ENCODE data around the gene CCDC57. TPM values are rescaled to one million over a fixed set of nuclear protein-coding genes. Genes with fewer than 3 reads are reported as not detected.

CCDC57 gene
- total and polyA plus RNA-seq, 8 donors = 43.9 to 166 (median 75.4) TPM

GRCh38 chr17:82179412-82179811 is 33.2 kb downstream of the CCDC57 start:
- WGBS, 5 donors = 88 to 93% (median 91%) methylated on average over 13 of the region's 13 CpGs
- H3K4me1 ChIP-seq = no peaks in the 10 kb centered on the region
- H3K36me3 ChIP-seq = peaks cover 8 to 93% (median 80%) of the 10 kb centered on the region in 4 donors
- TF ChIP-seq POLR2A (IDR thresholded peaks at IDR 0.05) (no peak), POLR2AphosphoS5 (IDR thresholded peaks at IDR 0.05) (no peak), EP300 (IDR thresholded peaks at IDR 0.05) (no peak), CTCF (IDR thresholded peaks at IDR 0.05) (no peak)
- no peaks in the 10 kb centered on the region for H3K27me3 ChIP-seq
- intact Hi-C loops (cut with DNase I; ENCODE audit: low total_unique reads) = no loop called here
- H3K4me3 ChIP-seq = no peak overlapping the region
- H3K9me3 ChIP-seq = no peaks in the 10 kb centered on the region
- no peak for DNase-seq
- no peak overlapping the region for H3K27ac ChIP-seq

DNA sequence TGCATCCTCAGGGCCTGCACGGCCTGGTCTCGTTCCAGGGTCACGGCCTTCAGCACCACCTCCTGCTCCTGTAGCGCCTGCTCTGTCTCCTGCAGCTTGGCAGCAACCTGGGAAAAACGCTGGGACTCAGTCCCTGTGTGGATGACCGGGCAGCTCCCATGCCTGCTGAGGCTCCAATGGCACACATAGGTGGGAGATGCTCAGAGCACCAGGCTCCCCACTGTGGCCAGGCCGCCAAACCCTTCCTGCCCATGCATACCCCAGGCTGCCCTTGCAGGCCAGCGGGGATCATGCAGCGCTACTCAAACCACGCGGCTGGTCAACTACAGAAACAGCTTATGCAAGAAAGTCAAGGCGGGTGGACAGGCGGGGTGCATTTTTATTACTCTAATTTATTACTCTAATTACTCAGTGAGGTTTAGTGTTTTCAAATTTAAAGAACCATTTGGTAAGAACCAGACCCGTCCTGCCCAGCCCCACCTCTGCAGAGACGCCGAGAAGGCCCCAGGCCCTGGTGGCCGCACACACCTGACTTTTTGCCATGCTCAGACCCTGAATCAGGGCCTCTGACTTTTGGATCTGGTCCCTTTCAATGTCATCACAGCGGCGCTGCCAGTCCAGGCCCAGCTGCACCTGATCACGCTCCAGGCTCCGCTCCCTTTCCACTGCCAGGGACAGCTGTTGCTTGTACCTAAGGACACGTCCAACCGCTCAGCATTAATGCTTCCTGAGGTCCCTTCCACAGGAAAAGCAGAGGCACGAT is 34.0 kb downstream of the CCDC57 start:
- Histone ChIP-seq H3K4me3 (no peak overlapping the region), H3K4me1 (no peaks in the 10 kb centered on the region), H3K27ac (no peak overlapping the region), H3K9me3 (no peaks in the 10 kb centered on the region), H3K36me3 (peaks cover 8 to 93% (median 80%) of the 10 kb centered on the region in 4 donors), H3K27me3 (no peaks in the 10 kb centered on the region)
- DNase-seq = no peak
- WGBS, 5 donors = 82 to 92% (median 86%) methylated on average over 24 of the region's 24 CpGs
- TF ChIP-seq POLR2AphosphoS5 (IDR thresholded peaks at IDR 0.05) (no peak), CTCF (IDR thresholded peaks at IDR 0.05) (no peak), POLR2A (IDR thresholded peaks at IDR 0.05) (no peak), EP300 (IDR thresholded peaks at IDR 0.05) (no peak)
- intact Hi-C loops (cut with DNase I; ENCODE audit: low total_unique reads) = no loop called here

- no peak overlapping the region for H3K4me3 ChIP-seq
- intact Hi-C loops (cut with DNase I; ENCODE audit: low total_unique reads) = no loop called here
- 88 to 96% (median 93%) methylated on average over 12 to 13 of the region's 13 CpGs for WGBS, 5 donors
- H3K9me3 ChIP-seq = no peaks in the 10 kb centered on the region
- H3K4me1 ChIP-seq = no peaks in the 10 kb centered on the region
- H3K36me3 ChIP-seq = peaks cover under 1 to 93% (median 79%) of the 10 kb centered on the region in 4 donors
- H3K27ac ChIP-seq = no peak overlapping the region
- H3K27me3 ChIP-seq = no peaks in the 10 kb centered on the region
- DNase-seq = no peak
- TF ChIP-seq POLR2A (IDR thresholded peaks at IDR 0.05) = no peak
Measured at GRCh38 chr17:82177761-82178498, 34.7 kb downstream of the CCDC57 start.

- intact Hi-C loops (cut with DNase I; ENCODE audit: low total_unique reads) = no loop called here
- Histone ChIP-seq H3K36me3 (peaks cover 0 to 93% (median 80%) of the 10 kb centered on the region in 4 donors), H3K4me1 (no peaks in the 10 kb centered on the region), H3K27me3 (no peaks in the 10 kb centered on the region), H3K9me3 (no peaks in the 10 kb centered on the region), H3K27ac (no peak overlapping the region), H3K4me3 (no peak overlapping the region)
- 85 to 94% (median 91%) methylated on average over 11 of the region's 11 CpGs for WGBS, 5 donors
- no peak for DNase-seq
- TF ChIP-seq EP300 (IDR thresholded peaks at IDR 0.05) (no peak), POLR2A (IDR thresholded peaks at IDR 0.05) (no peak), POLR2AphosphoS5 (IDR thresholded peaks at IDR 0.05) (no peak), CTCF (IDR thresholded peaks at IDR 0.05) (no peak)
Measured at GRCh38 chr17:82177276-82177675, 35.4 kb downstream of the CCDC57 start.

All from stomach (tissue), 9 donors.